K562 (cell line): ENCODE measurements around the gene DNM1. TPM values are rescaled to one million over a fixed set of nuclear protein-coding genes. Genes with fewer than 3 reads are reported as not detected.

ENCODE experiments used
- ARID3B ChIP-seq: fragments of 250-450 bp; sonication (Bioruptor Pico); IDR thresholded peaks from 2 replicates; pipeline ENCODE4 v1.4.0; 2020; ENCODE audit warnings: borderline replicate concordance
- EWSR1 ChIP-seq: fragments of 450-650 bp; IDR thresholded peaks from 2 replicates; pipeline ENCODE4 v1.6.1; 2018; ENCODE audit warnings: borderline replicate concordance, mild to moderate bottlenecking, low read depth, moderate library complexity; ENCODE audit not compliant: partially characterized antibody
- HDAC2 ChIP-seq: fragments of 450-650 bp; IDR thresholded peaks from 2 replicates; pipeline ENCODE4 v1.6.1; 2016; ENCODE audit warnings: mild to moderate bottlenecking
- HDAC8 ChIP-seq: fragments of 450-650 bp; IDR thresholded peaks from 2 replicates; pipeline ENCODE4 v1.6.1; 2016; ENCODE audit warnings: mild to moderate bottlenecking, missing genetic modification characterization, moderate library complexity, missing compliant biosample characterization
- HNRNPUL1 ChIP-seq: fragments of 200-400 bp; formaldehyde crosslinking; IDR thresholded peaks from 2 replicates; pipeline ENCODE4 v1.6.1; 2017; ENCODE audit warnings: low read length
- KDM1A ChIP-seq, 2 experiments: fragments of 450-650 bp; IDR thresholded peaks; 2 replicates each; pipeline ENCODE4 v1.6.1; 2016; ENCODE audit warnings: mild to moderate bottlenecking in 2 of 2
- MTA3 ChIP-seq: fragments of 450-650 bp; formaldehyde crosslinking; IDR thresholded peaks from 2 replicates; pipeline ENCODE4 v1.6.1; 2017; ENCODE audit warnings: mild to moderate bottlenecking, borderline replicate concordance
- NFE2L1 ChIP-seq: fragments of 450-650 bp; IDR thresholded peaks from 2 replicates; pipeline ENCODE4 v1.6.1; 2016; ENCODE audit warnings: missing genetic modification characterization, low read depth, mild to moderate bottlenecking, missing compliant biosample characterization, moderate library complexity, borderline replicate concordance
- OTX1 ChIP-seq: fragments of 450-650 bp; formaldehyde crosslinking; IDR thresholded peaks from 2 replicates; pipeline ENCODE4 v1.4.0; 2022; ENCODE audit warnings: mild to moderate bottlenecking
- PHF20 ChIP-seq: fragments of 450-650 bp; IDR thresholded peaks from 2 replicates; pipeline ENCODE4 v1.6.1; 2018; ENCODE audit not compliant: partially characterized antibody
- SMARCB1 ChIP-seq: IDR thresholded peaks from 2 replicates; pipeline ENCODE4 v1.6.1; 2011; ENCODE audit warnings: improper control_type of control experiment, low read depth; ENCODE audit not compliant: insufficient read length
- SMARCC2 ChIP-seq: fragments of 450-650 bp; IDR thresholded peaks from 2 replicates; pipeline ENCODE4 v1.6.1; 2017; ENCODE audit warnings: antibody characterized with exemption, moderate library complexity, mild to moderate bottlenecking, low read depth
- UBTF ChIP-seq, 2 experiments: IDR thresholded peaks; 2 replicates each; pipeline ENCODE4 v1.6.1; 2012; ENCODE audit warnings: improper control_type of control experiment in 2 of 2, low read depth in 2 of 2, low read length in 2 of 2, borderline replicate concordance in 1 of 2
- ZBTB8A ChIP-seq: fragments of 450-650 bp; IDR thresholded peaks from 2 replicates; pipeline ENCODE4 v1.6.1; 2018; ENCODE audit warnings: mild to moderate bottlenecking, moderate library complexity; ENCODE audit not compliant: partially characterized antibody
- ZNF3 ChIP-seq: fragments of 250-450 bp; sonication (Bioruptor Pico); IDR thresholded peaks from 2 replicates; pipeline ENCODE4 v1.5.0; 2021; ENCODE audit warnings: mild to moderate bottlenecking, moderate library complexity
- polyA plus RNA-seq, 8 experiments: library from polyadenylated mRNA; depleted of rRNA in 4 of 8; stranded (reverse) in 5 of 8; unstranded in 3 of 8; fragments of >200 nt; fragmentation: Nextera tagmentation in 2 of 8; fragmentation: Illumina TruSeq in 1 of 8; extraction: Ambion mirVana in 2 of 8; extraction: Trizol in 1 of 8; gene quantifications; 2 replicates each; pipeline versions ENCODE4 v1.2.1 to v1.2.3, GENCODE V29; 2011 to 2014; ENCODE audit warnings: inconsistent platforms in 1 of 8, missing spikeins in 1 of 8
- total RNA-seq, 7 experiments: library from RNA; depleted of rRNA in 6 of 7; stranded (reverse); fragments of >200 nt in 6 of 7; fragmentation: Illumina TruSeq in 2 of 7; extraction: Trizol in 2 of 7; gene quantifications; 2 replicates each; pipeline versions ENCODE4 v1.2.1 to v1.2.3, GENCODE V29; 2011 to 2021; ENCODE audit warnings: low replicate concordance in 1 of 7
- TF ChIP-seq, protein P1 (sequence below), 2 experiments: IDR thresholded peaks; 2 replicates each; pipeline ENCODE4 v1.6.1; 2011; ENCODE audit warnings: borderline replicate concordance in 1 of 2, control low read depth in 1 of 2, low read depth in 1 of 2, low read length in 1 of 2, mild to moderate bottlenecking in 1 of 2, mixed read lengths in 1 of 2, moderate library complexity in 1 of 2; ENCODE audit not compliant: insufficient read depth in 1 of 2, insufficient read length in 1 of 2, poor library complexity in 1 of 2, severe bottlenecking in 1 of 2; ENCODE audit errors: extremely low read depth in 1 of 2
- TF ChIP-seq, protein P2 (sequence below): fragments of 450-650 bp; formaldehyde crosslinking; IDR thresholded peaks from 2 replicates; pipeline ENCODE4 v1.4.0; 2020; ENCODE audit warnings: mild to moderate bottlenecking, moderate library complexity
- TF ChIP-seq, protein P3 (sequence below): sonication (generic); formaldehyde crosslinking; IDR thresholded peaks from 2 replicates; pipeline ENCODE4 v1.8.0; 2022; ENCODE audit warnings: missing genetic modification reagents, mild to moderate bottlenecking, borderline replicate concordance

Gene DNM1
- total and polyA plus RNA-seq, 9 of the 15 experiments (the other 6 are each of a cell fraction or from before 2014, with no cell fraction given): 0.39 to 23.1 (median 9.1) TPM

DNA sequence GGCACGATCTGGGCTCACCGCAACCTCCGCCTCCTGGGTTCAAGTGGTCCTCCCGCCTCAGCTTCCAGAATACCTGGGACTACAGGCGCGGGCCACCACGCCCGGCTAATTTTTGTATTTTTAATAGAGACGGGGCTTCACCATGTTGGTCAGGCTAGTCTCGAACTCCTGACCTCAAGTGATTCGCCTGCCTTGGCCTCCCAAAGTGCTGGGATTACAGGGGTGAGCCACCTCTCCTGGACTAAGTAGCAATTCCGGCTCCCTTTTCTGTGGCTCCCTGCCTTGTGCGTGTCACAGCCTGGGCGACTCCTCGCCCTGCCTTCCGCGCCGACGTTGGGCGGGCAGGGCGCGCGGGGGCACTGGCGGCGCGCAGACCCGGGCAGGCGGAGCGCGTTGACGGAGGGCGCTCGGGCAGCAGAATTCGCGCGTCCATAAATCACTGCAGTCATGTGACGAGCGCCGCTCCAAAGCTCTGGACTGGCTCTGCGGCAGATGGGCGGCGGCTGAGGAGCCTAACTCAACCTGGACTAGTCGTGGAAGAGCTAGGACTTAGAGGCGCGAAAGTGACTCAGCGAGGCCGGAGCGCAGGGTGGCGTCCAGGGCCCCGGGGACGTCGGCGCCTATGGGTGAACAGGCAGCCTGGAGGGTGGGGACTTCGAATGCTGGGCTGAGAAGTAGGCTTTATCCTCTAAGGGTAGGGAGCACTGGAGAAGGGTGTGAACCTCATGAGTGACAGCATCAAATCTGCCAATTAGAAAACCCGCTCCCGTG lies 10.4 kb upstream of the DNM1 start (continued):
- TF ChIP-seq ARID3B (CRISPR knock-in tag) (no peak), SMARCB1 (no peak), OTX1 (CRISPR knock-in tag) (peak; percentile 26; the same call in 1 of the 2 replicates), SMARCC2 (no peak), HNRNPUL1 (no peak), UBTF (IDR thresholded peaks at IDR 0.05; ENCODE audit: borderline replicate concordance in 1 of 2, low read depth in 2 of 2, low read length in 2 of 2) (peak; percentile 93 to 99; a peak in 3 of 4 replicates), ZBTB8A (no peak), HDAC8 (peak; percentile 41; the same call in 1 of the 2 replicates), ZNF3 (CRISPR knock-in tag) (no peak), NFE2L1 (tag) (no peak), MTA3 (no peak), HDAC2 (no peak), EWSR1 (no peak), KDM1A (IDR thresholded peaks at IDR 0.05) (no peak), PHF20 (no peak)
- TF ChIP-seq, protein P1, sequence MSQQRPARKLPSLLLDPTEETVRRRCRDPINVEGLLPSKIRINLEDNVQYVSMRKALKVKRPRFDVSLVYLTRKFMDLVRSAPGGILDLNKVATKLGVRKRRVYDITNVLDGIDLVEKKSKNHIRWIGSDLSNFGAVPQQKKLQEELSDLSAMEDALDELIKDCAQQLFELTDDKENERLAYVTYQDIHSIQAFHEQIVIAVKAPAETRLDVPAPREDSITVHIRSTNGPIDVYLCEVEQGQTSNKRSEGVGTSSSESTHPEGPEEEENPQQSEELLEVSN (IDR thresholded peaks at IDR 0.05; ENCODE audit: borderline replicate concordance in 1 of 2, extremely low read depth in 1 of 2, insufficient read depth in 1 of 2, insufficient read length in 1 of 2, low read depth in 1 of 2, low read length in 1 of 2, poor library complexity in 1 of 2, severe bottlenecking in 1 of 2): peak; percentile 73 to 90
- TF ChIP-seq, protein P2, sequence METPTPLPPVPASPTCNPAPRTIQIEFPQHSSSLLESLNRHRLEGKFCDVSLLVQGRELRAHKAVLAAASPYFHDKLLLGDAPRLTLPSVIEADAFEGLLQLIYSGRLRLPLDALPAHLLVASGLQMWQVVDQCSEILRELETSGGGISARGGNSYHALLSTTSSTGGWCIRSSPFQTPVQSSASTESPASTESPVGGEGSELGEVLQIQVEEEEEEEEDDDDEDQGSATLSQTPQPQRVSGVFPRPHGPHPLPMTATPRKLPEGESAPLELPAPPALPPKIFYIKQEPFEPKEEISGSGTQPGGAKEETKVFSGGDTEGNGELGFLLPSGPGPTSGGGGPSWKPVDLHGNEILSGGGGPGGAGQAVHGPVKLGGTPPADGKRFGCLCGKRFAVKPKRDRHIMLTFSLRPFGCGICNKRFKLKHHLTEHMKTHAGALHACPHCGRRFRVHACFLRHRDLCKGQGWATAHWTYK (CRISPR knock-in tag): peak; percentile 92
- TF ChIP-seq, protein P3, sequence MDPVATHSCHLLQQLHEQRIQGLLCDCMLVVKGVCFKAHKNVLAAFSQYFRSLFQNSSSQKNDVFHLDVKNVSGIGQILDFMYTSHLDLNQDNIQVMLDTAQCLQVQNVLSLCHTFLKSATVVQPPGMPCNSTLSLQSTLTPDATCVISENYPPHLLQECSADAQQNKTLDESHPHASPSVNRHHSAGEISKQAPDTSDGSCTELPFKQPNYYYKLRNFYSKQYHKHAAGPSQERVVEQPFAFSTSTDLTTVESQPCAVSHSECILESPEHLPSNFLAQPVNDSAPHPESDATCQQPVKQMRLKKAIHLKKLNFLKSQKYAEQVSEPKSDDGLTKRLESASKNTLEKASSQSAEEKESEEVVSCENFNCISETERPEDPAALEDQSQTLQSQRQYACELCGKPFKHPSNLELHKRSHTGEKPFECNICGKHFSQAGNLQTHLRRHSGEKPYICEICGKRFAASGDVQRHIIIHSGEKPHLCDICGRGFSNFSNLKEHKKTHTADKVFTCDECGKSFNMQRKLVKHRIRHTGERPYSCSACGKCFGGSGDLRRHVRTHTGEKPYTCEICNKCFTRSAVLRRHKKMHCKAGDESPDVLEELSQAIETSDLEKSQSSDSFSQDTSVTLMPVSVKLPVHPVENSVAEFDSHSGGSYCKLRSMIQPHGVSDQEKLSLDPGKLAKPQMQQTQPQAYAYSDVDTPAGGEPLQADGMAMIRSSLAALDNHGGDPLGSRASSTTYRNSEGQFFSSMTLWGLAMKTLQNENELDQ (CRISPR knock-in tag): no peak
